A549 (cell line): Measurements from ENCODE around the gene AP4E1.

ENCODE experiments used
- BHLHE40 ChIP-seq: IDR thresholded peaks from 2 replicates; pipeline ENCODE4 v1.6.1; 2012; ENCODE audit warnings: low read depth, low read length, inconsistent platforms
- CHD2 ChIP-seq: fragments of 150-350 bp; IDR thresholded peaks from 2 replicates; pipeline ENCODE4 v1.6.1; 2014; ENCODE audit warnings: low read length; ENCODE audit not compliant: partially characterized antibody
- EP300 ChIP-seq, 2 experiments: fragments of >200 bp; sonication (Bioruptor Twin); formaldehyde crosslinking; IDR thresholded peaks; 2 replicates in 1 of 2; 3 replicates in 1 of 2; pipeline ENCODE4 v1.6.1; 2016 to 2017
- JUNB ChIP-seq: fragments of >200 bp; sonication (Bioruptor Twin); formaldehyde crosslinking; IDR thresholded peaks from 2 replicates; pipeline ENCODE4 v1.6.1; 2016
- KDM1A ChIP-seq: fragments of 200-600 bp; sonication (generic); IDR thresholded peaks from 2 replicates; pipeline ENCODE4 v1.6.1; 2016; ENCODE audit warnings: low read depth, mild to moderate bottlenecking
- POLR2A ChIP-seq: IDR thresholded peaks from 2 replicates; pipeline ENCODE4 v1.6.1; 2012; ENCODE audit warnings: mild to moderate bottlenecking, low read length
- RAD21 ChIP-seq, 2 experiments: fragments of >200 bp in 1 of 2; sonication (Bioruptor Twin) in 1 of 2; formaldehyde crosslinking in 1 of 2; IDR thresholded peaks in 1 of 2; conservative IDR thresholded peaks in 1 of 2; 2 replicates in 1 of 2; 3 replicates in 1 of 2; pipeline ENCODE4 v1.6.1; 2012 to 2018; ENCODE audit warnings: inconsistent platforms in 1 of 2
- SMC3 ChIP-seq: fragments of >200 bp; sonication (Bioruptor Twin); formaldehyde crosslinking; IDR thresholded peaks from 3 replicates; pipeline ENCODE4 v1.6.1; 2018; ENCODE audit warnings: inconsistent platforms
- TP53 ChIP-seq: fragments of 250-450 bp; sonication (Bioruptor Pico); IDR thresholded peaks from 2 replicates; pipeline ENCODE4 v1.5.0; 2021; ENCODE audit warnings: mild to moderate bottlenecking, moderate library complexity
- ZFP36 ChIP-seq: fragments of 450-650 bp; IDR thresholded peaks from 2 replicates; pipeline ENCODE4 v1.6.1; 2014; ENCODE audit warnings: borderline replicate concordance; ENCODE audit not compliant: partially characterized antibody
- TF ChIP-seq, protein P1 (sequence below): fragments of >200 bp; sonication (Bioruptor Twin); formaldehyde crosslinking; IDR thresholded peaks from 3 replicates; pipeline ENCODE4 v1.5.1; 2016
- TF ChIP-seq, protein P2 (sequence below): fragments of 150-350 bp; IDR thresholded peaks from 2 replicates; pipeline ENCODE4 v1.6.1; 2014; ENCODE audit warnings: low read depth, mild to moderate bottlenecking, low read length
- TF ChIP-seq, protein P3 (sequence below): fragments of >200 bp; sonication (Bioruptor Twin); formaldehyde crosslinking; IDR thresholded peaks from 2 replicates; pipeline ENCODE4 v1.6.1; 2016

DNA sequence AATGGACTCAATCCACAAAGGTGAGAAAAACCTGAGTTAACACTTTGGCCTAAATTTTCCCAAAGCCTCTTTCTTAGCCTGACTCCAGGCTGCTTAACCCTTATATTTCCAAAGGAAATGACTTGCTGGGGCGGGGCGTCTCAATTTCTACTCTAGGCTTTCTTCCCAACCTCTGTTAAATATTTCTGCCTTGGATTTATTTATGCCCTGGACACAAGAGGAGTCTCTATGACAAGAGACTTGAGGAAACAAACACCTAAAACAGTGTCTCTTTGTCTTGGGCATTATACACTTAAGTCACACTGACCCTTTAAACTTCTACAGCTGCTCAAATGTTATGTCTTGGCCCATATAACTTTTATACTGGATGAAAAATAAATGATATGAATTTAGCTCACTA, 28.3 kb upstream of the AP4E1 start:
- TF ChIP-seq, protein P1, sequence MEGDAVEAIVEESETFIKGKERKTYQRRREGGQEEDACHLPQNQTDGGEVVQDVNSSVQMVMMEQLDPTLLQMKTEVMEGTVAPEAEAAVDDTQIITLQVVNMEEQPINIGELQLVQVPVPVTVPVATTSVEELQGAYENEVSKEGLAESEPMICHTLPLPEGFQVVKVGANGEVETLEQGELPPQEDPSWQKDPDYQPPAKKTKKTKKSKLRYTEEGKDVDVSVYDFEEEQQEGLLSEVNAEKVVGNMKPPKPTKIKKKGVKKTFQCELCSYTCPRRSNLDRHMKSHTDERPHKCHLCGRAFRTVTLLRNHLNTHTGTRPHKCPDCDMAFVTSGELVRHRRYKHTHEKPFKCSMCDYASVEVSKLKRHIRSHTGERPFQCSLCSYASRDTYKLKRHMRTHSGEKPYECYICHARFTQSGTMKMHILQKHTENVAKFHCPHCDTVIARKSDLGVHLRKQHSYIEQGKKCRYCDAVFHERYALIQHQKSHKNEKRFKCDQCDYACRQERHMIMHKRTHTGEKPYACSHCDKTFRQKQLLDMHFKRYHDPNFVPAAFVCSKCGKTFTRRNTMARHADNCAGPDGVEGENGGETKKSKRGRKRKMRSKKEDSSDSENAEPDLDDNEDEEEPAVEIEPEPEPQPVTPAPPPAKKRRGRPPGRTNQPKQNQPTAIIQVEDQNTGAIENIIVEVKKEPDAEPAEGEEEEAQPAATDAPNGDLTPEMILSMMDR = no peak
- TF ChIP-seq POLR2A (no peak), CHD2 (no peak), RAD21 (conservative IDR thresholded peaks at IDR 0.05 in 1 of 2, IDR thresholded peaks at IDR 0.05 in 1 of 2) (no peak), JUNB (no peak), EP300 (IDR thresholded peaks at IDR 0.05) (no peak), SMC3 (no peak), TP53 (no peak), ZFP36 (no peak), BHLHE40 (no peak), KDM1A (no peak)
- TF ChIP-seq, protein P2, sequence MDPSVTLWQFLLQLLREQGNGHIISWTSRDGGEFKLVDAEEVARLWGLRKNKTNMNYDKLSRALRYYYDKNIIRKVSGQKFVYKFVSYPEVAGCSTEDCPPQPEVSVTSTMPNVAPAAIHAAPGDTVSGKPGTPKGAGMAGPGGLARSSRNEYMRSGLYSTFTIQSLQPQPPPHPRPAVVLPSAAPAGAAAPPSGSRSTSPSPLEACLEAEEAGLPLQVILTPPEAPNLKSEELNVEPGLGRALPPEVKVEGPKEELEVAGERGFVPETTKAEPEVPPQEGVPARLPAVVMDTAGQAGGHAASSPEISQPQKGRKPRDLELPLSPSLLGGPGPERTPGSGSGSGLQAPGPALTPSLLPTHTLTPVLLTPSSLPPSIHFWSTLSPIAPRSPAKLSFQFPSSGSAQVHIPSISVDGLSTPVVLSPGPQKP = no peak
- TF ChIP-seq, protein P3, sequence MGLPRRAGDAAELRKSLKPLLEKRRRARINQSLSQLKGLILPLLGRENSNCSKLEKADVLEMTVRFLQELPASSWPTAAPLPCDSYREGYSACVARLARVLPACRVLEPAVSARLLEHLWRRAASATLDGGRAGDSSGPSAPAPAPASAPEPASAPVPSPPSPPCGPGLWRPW = no peak
